Keratinocyte (primary cell): ENCODE results near the gene TRIM59.

Experiments
- CTCF ChIP-seq, 3 experiments: IDR thresholded peaks in 1 of 3; conservative IDR thresholded peaks in 1 of 3; optimal IDR thresholded peaks in 1 of 3; 2 replicates in 2 of 3; 3 replicates in 1 of 3; pipeline versions ENCODE3 to v1.5.1; 2011; ENCODE audit warnings: low read length in 3 of 3, mild to moderate bottlenecking in 3 of 3, moderate library complexity in 2 of 3, control low read depth in 1 of 3, inconsistent platforms in 1 of 3; ENCODE audit not compliant: insufficient read depth in 2 of 3; ENCODE audit errors: extremely low read depth in 1 of 3
- EZH2 ChIP-seq: IDR thresholded peaks from one replicate; pipeline ENCODE4 v1.6.1; 2012; ENCODE audit warnings: inconsistent platforms, mild to moderate bottlenecking, low read length, moderate library complexity

GRCh38 chr3:160481856-160482255, 32.3 kb upstream of the TRIM59 start:
- TF ChIP-seq CTCF (optimal IDR thresholded peaks at IDR 0.05 in 1 of 3, IDR thresholded peaks at IDR 0.05 in 1 of 3, conservative IDR thresholded peaks at IDR 0.05 in 1 of 3; ENCODE audit: extremely low read depth in 1 of 3, insufficient read depth in 2 of 3, low read length in 3 of 3) (no peak), EZH2 (no peak)
